IPS DF 6.9 (cell line): ENCODE measurements around the gene SDK1.
"Not testable (repeated sequence)": the region's sequence is repeated elsewhere in the genome, so short reads cannot be mapped to it uniquely, and the experiment has no call there.

Source experiments
- DNase-seq: peaks from one replicate; pipeline ENCODE4 v3.0.0-alpha.2; 2013; ENCODE audit warnings: low read depth, low spot score
- H3K27ac ChIP-seq: one replicate; pipeline ENCODE4 v1.5.1; 2013; ENCODE audit warnings: low read length, control low read depth
- H3K27me3 ChIP-seq: 2 replicates; pipeline ENCODE4 v1.6.1; 2013; ENCODE audit warnings: mild to moderate bottlenecking, low read length; ENCODE audit not compliant: control insufficient read depth, insufficient read depth
- H3K36me3 ChIP-seq: 2 replicates; pipeline ENCODE4 v1.6.1; 2013; ENCODE audit warnings: low read length; ENCODE audit not compliant: control insufficient read depth, insufficient read depth
- H3K4me1 ChIP-seq: 2 replicates; pipeline ENCODE4 v1.6.1; 2013; ENCODE audit warnings: low read length; ENCODE audit not compliant: control insufficient read depth, insufficient read depth
- H3K4me3 ChIP-seq: 2 replicates; pipeline ENCODE4 v1.5.1; 2013; ENCODE audit warnings: mild to moderate bottlenecking, low read length
- H3K9me3 ChIP-seq: 2 replicates; pipeline ENCODE4 v1.6.1; 2013; ENCODE audit warnings: low read length, inconsistent platforms; ENCODE audit not compliant: control insufficient read depth, insufficient read depth
- WGBS: extraction: QIAGEN DNeasy Blood & Tissue Kit; methylation state at CpG from one replicate; pipeline ENCODE4 v1.1.7; 2013; ENCODE audit warnings: mixed read lengths, missing lambda C conversion rate; ENCODE audit not compliant: insufficient read length, insufficient coverage; 5-methylcytosine and 5-hydroxymethylcytosine counted together

SDK1 gene

DNA sequence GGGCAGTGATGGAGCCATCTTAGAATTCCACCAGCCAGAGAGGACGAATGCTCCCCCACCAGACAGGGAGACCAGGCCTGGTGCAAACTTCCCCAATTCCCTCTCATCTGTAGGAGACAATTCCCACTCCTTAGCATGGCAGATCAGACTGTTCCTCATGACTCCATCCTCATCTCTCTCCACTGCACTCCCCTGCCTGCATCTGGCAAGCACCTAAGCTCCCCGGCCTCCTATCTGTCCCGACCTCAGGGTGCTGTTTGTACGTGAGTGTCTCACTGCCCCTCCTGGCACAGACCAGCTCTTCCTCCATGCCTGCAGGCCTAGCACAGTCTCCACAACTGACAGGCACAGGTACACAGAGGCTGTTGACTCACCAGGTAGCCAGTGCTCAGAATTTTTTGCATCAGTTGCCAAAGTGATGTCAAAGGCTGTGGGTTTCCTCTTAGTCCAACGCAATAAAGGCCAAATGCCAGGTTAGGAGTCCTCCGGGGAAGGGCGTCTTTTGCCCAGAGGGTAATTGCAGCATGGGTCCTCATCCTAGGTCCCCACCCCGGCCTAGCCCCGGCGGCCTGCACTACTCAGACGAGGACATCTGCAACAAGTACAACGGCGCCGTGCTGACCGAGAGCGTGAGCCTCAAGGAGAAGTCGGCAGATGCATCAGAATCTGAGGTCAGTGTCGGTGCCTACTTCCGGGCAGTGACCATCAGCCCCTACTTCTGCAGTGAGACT, 944.2 kb downstream of the SDK1 start:
- DNase-seq = no peak
- H3K36me3 ChIP-seq = no peaks in the 10 kb centered on the region
- H3K27me3 ChIP-seq = no peaks in the 10 kb centered on the region
- H3K27ac ChIP-seq = no peak overlapping the region
- peaks cover 5% of the 10 kb centered on the region for H3K4me1 ChIP-seq
- H3K4me3 ChIP-seq = no peak overlapping the region
- WGBS = no CpG with 5 or more reads among the region's 19 CpGs
- H3K9me3 ChIP-seq = no peaks in the 10 kb centered on the region

DNA sequence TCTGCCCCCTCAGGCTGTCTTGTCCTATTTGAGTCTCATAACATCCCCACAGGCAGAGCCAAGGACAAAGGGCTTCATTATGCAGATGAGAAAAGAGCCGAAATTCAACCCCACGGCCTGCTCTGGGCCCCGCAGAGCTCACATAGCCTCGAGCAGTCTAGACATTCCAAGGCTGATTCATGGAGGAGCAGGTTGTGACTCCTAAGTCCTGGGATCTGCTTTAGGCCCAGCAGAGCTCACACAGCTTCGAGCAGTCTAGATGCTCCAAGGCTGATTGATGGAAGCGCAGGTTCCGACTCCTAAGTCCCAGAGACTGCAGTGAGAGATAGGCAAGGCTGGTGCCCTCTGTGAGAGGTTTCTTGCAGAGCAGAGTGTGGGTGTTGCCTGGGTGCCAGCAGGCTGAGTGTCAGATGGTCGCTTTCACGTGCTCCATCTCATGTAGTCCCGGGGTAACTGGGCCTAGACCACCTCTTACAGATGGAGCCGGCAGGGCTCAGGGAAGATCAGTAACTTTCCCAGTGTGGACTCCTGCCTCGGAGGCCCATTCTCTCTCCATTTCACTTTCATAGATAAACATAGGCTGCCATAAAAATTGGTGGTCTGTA, 944.9 kb downstream of the SDK1 start:
- peaks cover 2% of the 10 kb centered on the region; the same call in 1 of the 2 replicates for H3K4me1 ChIP-seq
- no peak overlapping the region for H3K27ac ChIP-seq
- H3K4me3 ChIP-seq = no peak overlapping the region
- H3K27me3 ChIP-seq = no peaks in the 10 kb centered on the region
- no CpG with 5 or more reads among the region's 12 CpGs for whole genome bisulfite sequencing
- no peaks in the 10 kb centered on the region for H3K36me3 ChIP-seq
- H3K9me3 ChIP-seq = no peaks in the 10 kb centered on the region
- no peak for DNase-seq

DNA sequence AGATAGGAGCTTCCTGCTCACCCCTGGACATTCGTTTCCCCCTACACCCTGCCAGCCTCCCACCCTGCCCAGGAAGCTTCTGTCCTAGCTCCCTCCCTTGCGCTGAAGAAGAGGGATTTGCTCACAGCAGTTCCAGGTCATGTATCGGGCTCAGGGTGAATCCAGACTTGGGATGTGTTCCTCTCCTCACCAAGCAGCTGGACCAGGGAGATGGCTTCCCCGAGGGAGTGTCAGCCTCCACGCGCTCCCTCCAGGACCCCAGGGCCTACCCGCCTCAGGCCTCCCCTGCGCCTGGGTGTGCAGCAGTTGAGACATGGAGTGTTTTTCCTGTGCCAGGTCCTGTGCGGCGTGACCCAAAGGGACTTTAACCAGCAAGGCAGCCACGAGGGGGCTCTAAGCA, 945.5 kb downstream of the SDK1 start:
- Histone ChIP-seq H3K36me3 (no peaks in the 10 kb centered on the region), H3K9me3 (no peaks in the 10 kb centered on the region), H3K4me3 (no peak overlapping the region), H3K27ac (no peak overlapping the region), H3K27me3 (no peaks in the 10 kb centered on the region), H3K4me1 (peaks cover 2% of the 10 kb centered on the region; the same call in 1 of the 2 replicates)
- DNase-seq = no peak
- WGBS = no CpG with 5 or more reads among the region's 11 CpGs

DNA sequence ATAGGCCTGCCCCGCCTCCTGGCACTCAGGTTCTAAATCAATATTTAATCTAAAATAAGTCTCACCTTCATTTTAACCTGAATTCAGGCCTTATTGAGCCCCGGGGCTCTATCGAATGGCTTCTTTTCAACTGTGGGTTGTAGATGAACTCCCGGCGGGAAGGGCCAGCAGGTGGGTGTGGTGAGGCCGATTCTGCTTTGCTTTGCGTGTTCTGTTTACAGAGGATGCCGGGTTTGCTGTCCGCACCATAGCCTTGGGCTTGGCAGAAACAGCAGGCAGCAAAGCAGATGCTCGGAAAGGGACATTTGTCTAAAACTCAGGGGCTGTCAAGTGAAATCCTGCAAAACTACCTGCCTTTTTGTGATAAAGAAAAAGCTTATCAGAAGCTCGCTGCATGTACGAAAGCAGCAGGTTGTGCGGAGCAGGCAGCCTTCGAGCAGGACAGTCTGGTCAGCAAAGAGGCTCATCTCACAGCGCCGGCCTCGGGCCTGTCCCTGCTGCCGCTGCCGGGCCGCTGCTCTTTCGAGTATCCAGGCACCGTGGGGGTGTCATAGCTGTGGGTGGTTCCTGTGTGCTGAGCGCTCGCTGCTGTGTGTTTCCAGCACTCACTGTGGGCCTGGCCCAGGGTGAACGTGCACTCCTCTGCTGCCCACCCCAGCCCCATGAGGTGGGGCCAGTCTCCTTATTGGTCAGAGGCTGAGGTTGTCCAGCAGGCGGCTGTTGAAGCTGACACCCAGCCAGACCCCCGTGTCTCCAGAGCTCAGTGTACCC, 946.2 kb downstream of the SDK1 start:
- Histone ChIP-seq H3K27me3 (no peaks in the 10 kb centered on the region), H3K9me3 (no peaks in the 10 kb centered on the region), H3K27ac (no peak overlapping the region), H3K4me3 (no peak overlapping the region), H3K36me3 (no peaks in the 10 kb centered on the region), H3K4me1 (peaks cover 2% of the 10 kb centered on the region; the same call in 1 of the 2 replicates)
- no peak for DNase-seq
- no CpG with 5 or more reads among the region's 27 CpGs for WGBS

DNA sequence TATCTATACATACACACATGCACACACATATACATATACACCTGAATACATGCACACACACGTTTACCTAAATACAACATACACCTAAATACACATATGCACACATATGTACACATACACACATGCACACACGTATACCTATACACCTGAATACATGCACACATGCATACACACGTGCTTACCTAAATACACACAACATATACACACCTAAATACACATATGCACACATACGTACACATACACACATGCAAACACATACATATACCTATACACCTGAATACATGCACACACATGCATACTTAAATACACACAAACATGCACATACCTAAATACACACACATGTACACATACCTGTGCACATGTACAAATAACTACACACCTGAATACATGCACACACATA, 947.2 kb downstream of the SDK1 start:
- 82% methylated on average over 4 of the region's 4 CpGs for WGBS
- Histone ChIP-seq H3K27ac (no peak overlapping the region), H3K4me3 (no peak overlapping the region), H3K4me1 (peaks cover 2% of the 10 kb centered on the region; the same call in 1 of the 2 replicates), H3K36me3 (no peaks in the 10 kb centered on the region), H3K9me3 (no peaks in the 10 kb centered on the region), H3K27me3 (no peaks in the 10 kb centered on the region)
- DNase-seq = no peak

DNA sequence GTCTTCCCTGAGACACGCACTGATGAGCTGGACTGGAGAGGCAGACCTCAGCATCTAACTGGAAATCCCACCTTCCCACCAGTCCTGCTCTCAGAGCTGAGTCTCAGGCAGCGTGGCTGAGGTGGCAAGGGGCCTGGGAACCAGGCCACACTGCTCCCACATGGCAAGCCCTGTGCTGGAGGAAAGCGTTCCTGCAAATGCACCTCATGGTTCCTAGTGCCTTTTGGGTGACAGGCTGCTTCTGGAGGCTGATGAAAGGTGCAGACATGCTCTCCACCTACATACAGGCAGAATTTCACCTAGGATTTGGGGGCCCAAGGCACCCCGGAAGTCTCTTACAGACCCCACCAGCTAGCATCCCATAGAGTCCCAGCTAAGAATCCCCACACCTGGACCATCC, 948.2 kb downstream of the SDK1 start:
- Histone ChIP-seq H3K4me1 (peaks cover 2% of the 10 kb centered on the region; the same call in 1 of the 2 replicates), H3K4me3 (no peak overlapping the region), H3K27ac (no peak overlapping the region), H3K36me3 (no peaks in the 10 kb centered on the region), H3K27me3 (no peaks in the 10 kb centered on the region), H3K9me3 (no peaks in the 10 kb centered on the region)
- no CpG with 5 or more reads among the region's 4 CpGs for WGBS
- DNase-seq = no peak

DNA sequence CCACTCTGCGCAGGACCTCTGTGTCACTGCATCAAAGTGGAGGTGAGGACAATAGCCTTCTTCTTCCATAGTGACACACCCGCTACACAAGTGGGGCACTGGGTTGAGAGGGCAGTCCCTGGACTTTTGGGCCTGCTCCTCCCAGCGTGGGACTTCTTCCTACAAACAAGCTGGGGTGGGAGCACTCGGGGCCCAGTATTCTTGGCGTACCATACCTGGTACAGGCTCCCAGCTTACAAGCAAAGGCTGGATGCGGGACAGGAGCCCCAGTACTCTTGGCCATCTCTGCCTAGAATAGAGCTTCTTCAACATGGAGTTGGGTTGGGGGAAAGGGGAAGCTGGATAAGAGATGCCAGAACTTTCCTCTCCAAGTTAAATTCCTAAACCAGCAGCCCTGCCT, 954.3 kb downstream of the SDK1 start:
- H3K9me3 ChIP-seq = no peaks in the 10 kb centered on the region
- no peaks in the 10 kb centered on the region for H3K36me3 ChIP-seq
- no peak overlapping the region for H3K4me3 ChIP-seq
- no peak for DNase-seq
- H3K4me1 ChIP-seq = no peaks in the 10 kb centered on the region
- WGBS = no CpG with 5 or more reads among the region's 6 CpGs
- H3K27ac ChIP-seq = no peak overlapping the region
- no peaks in the 10 kb centered on the region for H3K27me3 ChIP-seq

DNA sequence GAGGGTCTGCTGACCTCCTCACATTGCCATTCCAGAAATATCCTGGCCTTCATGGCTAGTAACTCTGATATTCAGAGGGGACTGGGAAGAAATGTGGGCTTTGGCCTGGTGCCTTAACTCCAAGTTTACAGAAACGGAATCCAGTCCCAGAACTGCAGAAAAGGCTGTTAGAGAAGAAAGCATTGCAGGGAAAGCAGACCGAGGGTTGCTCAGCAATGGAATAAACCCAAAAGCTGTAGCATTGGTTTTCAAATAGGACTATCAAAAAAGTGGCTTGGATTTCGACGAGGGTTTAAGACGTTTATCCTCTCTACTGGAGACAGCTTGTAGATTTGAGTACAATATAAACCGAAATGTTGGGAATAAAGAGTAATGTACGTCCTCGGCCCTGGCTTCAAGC, 955.2 kb downstream of the SDK1 start:
- no peak overlapping the region for H3K27ac ChIP-seq
- H3K4me1 ChIP-seq = no peaks in the 10 kb centered on the region
- no CpG with 5 or more reads among the region's 8 CpGs for WGBS
- no peaks in the 10 kb centered on the region for H3K36me3 ChIP-seq
- H3K9me3 ChIP-seq = no peaks in the 10 kb centered on the region
- H3K27me3 ChIP-seq = no peaks in the 10 kb centered on the region
- no peak overlapping the region for H3K4me3 ChIP-seq
- no peak for DNase-seq

DNA sequence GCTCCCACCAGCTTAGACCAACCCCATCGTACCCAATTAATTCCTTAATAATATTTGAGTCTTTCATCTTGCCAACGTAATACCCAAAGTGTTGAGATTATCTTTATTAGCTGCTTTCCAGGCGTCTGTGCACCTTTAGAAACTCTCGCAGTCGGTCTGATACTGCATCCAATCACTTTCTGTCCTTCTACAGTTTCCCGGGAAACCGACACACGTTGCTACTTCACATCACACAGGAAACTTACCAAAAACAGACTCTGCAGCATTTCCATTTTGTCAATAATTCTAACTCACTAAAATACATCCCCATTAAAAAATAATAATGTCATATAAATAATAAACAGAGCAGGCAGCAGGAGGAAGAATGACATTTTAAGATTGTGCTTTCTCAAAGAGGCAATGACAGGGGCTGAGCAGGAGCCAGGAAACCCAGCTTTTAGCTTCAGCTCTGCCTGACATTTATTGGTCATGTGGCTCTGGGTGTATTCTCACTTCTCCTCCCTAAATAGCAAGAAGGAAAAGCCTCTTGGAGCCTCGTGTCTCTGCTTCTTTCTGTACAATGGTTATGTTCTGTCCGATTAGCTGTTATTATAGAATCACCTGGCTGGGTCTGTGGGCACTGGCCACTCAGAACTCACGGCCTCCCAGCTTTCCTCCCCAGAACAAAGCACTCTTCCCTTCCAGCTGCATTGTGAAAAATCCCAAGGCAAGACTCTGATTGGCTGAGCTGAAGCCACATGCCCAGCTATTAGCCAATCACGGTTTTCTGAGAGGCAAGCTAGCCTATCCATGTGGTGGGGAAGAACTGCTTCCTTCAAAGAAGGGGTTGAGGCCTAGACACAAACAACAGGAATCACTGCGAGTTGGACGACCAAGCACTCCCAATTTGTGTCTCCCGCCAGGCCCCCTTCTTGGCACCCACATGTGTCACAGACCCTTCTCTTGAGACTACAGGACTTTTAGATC, 956.4 kb downstream of the SDK1 start:
- no peak overlapping the region for H3K4me3 ChIP-seq
- H3K9me3 ChIP-seq = no peaks in the 10 kb centered on the region
- H3K36me3 ChIP-seq = no peaks in the 10 kb centered on the region
- no peaks in the 10 kb centered on the region for H3K4me1 ChIP-seq
- DNase-seq = no peak
- H3K27me3 ChIP-seq = no peaks in the 10 kb centered on the region
- WGBS = 100% methylated on average over 1 of the region's 15 CpGs
- no peak overlapping the region for H3K27ac ChIP-seq

DNA sequence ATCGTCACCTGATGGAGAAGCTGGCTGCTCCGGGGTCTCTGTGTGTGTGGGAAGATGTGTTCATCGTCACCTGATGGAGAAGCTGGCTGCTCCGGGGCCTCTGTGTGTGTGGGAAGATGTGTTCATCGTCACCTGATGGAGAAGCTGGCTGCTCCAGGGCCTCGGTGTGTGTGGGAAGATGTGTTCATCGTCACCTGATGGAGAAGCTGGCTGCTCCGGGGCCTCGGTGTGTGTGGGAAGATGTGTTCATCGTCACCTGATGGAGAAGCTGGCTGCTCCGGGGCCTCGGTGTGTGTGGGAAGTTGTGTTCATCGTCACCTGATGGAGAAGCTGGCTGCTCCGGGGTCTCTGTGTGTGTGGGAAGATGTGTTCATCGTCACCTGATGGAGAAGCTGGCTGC, 959.1 kb downstream of the SDK1 start:
- H3K27ac ChIP-seq, H3K27me3 ChIP-seq, H3K4me3 ChIP-seq, DNase-seq, H3K4me1 ChIP-seq, H3K36me3 ChIP-seq, H3K9me3 ChIP-seq: not testable (repeated sequence)
- WGBS = no CpG with 5 or more reads among the region's 15 CpGs
